Stimulated activated CD4-positive, alpha-beta T cell treated with anti-CD3 and anti-CD28 coated beads, Interleukin-12 subunit alpha, Interleukin-12 subunit beta, amount 100 ng/mL, for 24 hours (primary cell): ENCODE measurements around the gene GPR27.

ENCODE experiments used
- DNase-seq, 2 experiments: peaks; one replicate each; pipeline ENCODE4 v3.0.0-alpha.2; 2020; ENCODE audit warnings: low read depth in 2 of 2

The GPR27 gene

DNA sequence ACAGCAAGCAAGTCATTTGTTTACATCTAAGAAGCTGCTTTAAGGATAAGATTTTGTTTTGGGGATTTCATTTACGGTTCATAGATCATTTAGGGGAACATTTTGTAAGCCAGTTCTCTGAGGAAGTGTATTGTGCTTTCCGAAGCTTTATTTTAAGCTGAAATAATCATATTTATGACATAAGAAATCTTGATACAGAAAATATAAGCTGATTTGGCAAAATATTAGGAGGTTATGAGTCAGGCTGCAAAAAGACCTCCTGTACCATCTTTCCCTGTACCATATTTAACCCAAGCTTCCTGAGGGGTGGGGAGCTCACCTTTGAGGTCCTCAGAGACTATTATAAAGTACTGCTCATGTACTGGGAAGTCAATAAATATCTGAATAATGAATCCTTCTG lies 20.3 kb upstream of the GPR27 start:
- no peak for DNase-seq

GRCh38 chr3:71734881-71735280 lies 18.8 kb upstream of the GPR27 start:
- DNase-seq, result no peak

GRCh38 chr3:71742621-71743020 lies 11.0 kb upstream of the GPR27 start:
- DNase-seq, result no peak

GRCh38 chr3:71744738-71745137 lies 8.9 kb upstream of the GPR27 start:
- DNase-seq, result no peak

GRCh38 chr3:71751602-71752001 lies 2.1 kb upstream of the GPR27 start:
- DNase-seq, result no peak

DNA sequence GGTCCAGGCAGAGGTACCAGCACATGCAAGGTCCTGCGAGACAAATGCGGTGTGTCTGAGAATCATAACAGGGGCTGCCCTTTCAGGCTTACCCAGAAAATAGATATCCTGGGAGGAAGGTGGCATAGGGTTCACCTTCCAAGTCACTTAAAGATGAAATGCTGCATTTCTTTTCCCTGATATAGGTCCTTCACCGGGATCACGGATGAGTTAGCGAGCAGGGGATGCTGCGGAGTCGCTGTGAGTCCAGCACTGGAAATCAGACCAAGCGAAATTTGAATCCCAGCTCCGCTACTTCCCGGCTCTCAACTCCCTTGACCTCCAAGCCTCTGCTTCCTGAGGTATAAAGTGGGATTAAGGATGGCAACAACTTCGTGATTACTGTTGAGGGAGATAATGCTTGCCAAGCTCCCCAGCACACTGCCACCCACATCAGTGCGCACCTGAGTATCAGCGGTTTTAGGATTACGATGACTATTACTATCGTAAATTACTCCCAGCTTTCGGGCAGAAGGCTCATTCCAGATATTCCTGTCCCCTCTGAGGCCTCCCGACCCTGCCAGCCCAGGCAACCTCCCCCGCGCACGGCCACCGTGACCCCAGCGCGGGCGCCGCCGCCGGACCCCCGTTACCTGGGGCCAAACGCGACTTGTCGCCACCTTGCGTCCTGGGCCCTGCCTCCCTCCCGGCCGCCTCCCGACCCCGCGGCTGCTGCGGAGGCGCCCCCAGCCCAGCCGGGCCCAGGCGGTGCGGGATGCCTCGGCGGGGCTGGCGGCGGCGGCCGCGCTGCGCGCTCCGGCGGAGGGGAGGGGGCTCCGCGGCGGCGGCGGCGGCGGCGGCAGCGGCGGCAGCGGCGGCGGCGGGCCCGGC lies 589 bp upstream of the GPR27 start:
- DNase-seq, result no peak

- no peak for DNase-seq
Observed at GRCh38 chr3:71754610-71755253, 1.1 kb downstream of the GPR27 start.

GRCh38 chr3:71758091-71758490 lies 4.4 kb downstream of the GPR27 start:
- DNase-seq, result no peak

- DNase-seq, result no peak
Observed at GRCh38 chr3:71759401-71759800, 5.7 kb downstream of the GPR27 start.

GRCh38 chr3:71760140-71760539 lies 6.5 kb downstream of the GPR27 start:
- DNase-seq, result no peak

DNA sequence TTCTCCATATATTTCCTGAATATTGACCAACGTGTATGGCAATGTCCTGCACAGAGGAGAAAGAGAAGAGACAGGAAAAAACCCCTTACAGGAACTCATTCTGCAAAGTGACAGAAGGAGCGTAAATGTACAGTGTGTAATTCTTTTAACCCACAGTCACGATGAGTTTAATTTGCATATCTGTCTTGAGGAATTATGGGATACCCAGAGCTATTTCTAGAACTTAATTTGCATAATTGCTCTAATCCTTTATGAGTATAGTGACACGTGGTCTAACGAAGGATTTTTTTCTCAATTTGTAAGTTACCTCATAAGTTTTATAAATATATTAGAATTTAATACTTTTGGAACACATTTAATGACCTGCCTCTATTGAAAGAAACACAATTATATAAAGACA lies 9.8 kb downstream of the GPR27 start:
- no peak for DNase-seq

DNA sequence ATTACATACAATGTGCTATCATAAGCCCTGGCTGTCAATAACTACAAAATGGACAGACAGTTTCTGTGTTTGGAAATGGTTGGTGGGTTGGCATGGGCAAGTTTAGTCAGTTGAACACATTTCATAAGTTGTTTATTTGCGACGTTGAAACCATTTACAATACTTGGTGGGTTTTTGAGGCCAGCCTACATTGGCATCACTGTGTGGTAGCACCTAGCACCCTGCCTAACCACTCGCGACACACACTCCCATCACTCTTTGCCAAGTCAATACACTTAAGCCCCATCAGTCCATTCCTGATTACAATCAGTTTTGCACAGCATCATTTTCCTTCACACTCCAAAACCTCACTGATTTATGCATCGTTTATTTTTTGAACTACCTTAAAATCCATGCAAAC lies 17.5 kb downstream of the GPR27 start:
- DNase-seq, result no peak

DNA sequence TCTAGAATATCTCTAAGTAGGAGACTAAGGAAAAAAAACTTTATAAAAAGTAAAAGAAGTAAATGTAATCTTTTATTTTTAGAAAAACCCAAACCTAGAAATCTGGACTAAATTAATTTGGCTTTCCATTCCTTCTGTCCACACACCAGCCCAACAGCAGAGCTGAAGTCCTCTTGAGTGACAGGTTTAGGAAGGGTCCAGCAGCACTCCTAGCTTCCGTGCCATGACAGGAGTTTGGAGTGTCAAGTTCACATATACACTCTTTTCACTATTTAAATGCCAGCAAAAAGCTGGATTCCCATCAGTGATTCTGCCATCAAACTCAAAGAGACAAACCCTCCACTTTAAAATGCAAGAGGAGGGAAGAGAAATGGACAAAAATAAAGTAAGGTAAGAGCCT lies 18.2 kb downstream of the GPR27 start:
- DNase-seq, result no peak

DNA sequence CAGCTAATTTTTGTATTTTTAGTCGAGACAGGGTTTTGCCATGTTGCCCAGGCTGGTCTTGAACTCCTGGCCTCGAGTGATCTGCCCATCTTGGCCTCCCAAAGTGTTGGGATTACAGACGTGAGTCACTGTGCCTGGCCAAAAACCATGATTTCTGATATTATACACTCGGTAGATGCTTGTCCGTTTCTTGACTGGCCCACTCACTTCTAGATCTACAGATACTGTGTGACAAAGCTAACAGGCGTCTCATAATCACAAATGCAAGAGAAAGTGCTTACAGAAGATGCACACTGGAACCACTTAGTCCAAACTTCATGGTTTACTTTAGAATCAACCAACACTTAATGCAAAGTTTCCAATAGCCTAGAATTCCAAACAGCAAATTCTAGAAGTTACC lies 22.9 kb downstream of the GPR27 start:
- no peak for DNase-seq

GRCh38 chr3:71778353-71778752 lies 24.7 kb downstream of the GPR27 start:
- DNase-seq, result no peak

- no peak for DNase-seq
Observed at GRCh38 chr3:71779674-71780377, 26.2 kb downstream of the GPR27 start.

- DNase-seq, result no peak
Observed at GRCh38 chr3:71780430-71780829, 26.8 kb downstream of the GPR27 start.

DNA sequence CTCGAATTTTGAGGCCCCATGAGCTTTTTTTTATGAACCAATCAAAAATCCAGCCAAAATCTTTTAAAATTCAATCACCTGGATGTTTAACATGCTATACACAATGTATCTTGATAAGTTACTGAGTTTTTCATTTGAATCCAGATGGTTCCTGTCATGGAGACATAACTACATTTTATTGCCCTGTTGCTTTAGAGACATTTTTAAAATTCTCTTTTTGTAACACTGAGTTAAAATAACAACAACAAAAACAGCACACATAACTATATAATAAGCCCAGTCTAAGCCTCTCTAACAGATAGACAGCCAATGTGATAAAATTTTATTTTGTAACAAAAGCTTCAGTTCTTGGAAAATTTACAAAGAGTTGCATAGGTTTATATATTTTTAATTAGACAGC lies 29.5 kb downstream of the GPR27 start:
- no peak for DNase-seq

DNA sequence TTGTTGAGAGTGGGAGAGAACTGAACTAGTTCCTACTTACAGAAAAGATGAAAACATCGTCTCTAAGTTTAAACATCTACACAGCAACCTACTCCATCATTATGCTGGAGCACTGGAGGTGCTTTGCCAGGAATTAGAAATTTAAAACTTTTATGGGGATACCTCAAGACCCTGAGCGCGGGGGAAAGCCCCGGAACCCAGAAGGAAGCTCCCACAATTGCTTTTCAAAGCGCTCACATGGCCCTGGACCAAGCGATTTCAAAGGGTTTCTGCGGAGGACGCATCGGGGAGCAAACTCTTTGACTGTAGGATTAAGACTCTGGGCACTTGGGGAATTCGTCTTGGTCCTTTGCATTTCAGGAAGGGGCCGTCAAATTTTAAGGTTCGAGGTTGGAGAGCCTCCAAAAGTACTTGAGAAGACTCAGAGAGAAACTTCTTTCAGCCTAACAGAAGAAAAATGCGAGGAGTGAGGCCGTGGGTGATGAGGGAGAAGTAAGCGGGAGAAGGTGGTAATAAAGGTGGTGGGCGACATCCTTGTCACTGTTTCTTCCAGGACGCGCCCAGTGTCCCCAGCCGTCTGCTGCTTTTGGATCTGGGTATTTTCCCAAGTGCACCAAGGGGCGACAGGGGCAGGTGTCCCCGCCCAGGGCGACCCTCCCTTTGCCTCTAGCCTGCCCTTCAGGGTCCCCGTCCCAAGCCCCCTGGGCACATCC lies 30.7 kb downstream of the GPR27 start:
- DNase-seq, result no peak

GRCh38 chr3:71784914-71785531 lies 31.4 kb downstream of the GPR27 start, which contains the start of gene PROK2:
TSS of gene PROK2 (minus strand) at chr3:71785148. CDS start at chr3:71785052, 96 bp downstream.
- peak; percentile 13 to 47 for DNase-seq

- no peak for DNase-seq
Observed at GRCh38 chr3:71785532-71786216, 32.0 kb downstream of the GPR27 start.
